Thyroid gland (tissue), 4 donors: ENCODE measurements around the gene NOBOX.

ENCODE experiments used
- CTCF ChIP-seq, 6 experiments: fragments of 200-600 bp in 3 of 6; fragments of 450-650 bp in 3 of 6; sonication (generic) in 3 of 6; IDR thresholded peaks; one replicate each; pipeline ENCODE4 v1.5.1; 2016 to 2019; ENCODE audit warnings: antibody characterized with exemption in 6 of 6, mild to moderate bottlenecking in 2 of 6, inconsistent platforms in 1 of 6, moderate library complexity in 1 of 6
- POLR2A ChIP-seq, 2 donors: fragments of 450-650 bp; IDR thresholded peaks; one replicate each; pipeline ENCODE4 v1.6.1; 2017; ENCODE audit warnings: antibody characterized with exemption in 2 of 2, mild to moderate bottlenecking in 2 of 2, moderate library complexity in 1 of 2

- TF ChIP-seq POLR2A (IDR thresholded peaks at IDR 0.05) (no peak), CTCF (IDR thresholded peaks at IDR 0.05) (no peak)
These were observed 6.4 kb downstream of the NOBOX start for GRCh38 chr7:144397086-144397485.
